ENCODE results near the gene UBE2Q2.
"Not testable (repeated sequence)": the region's sequence is repeated elsewhere in the genome, so short reads cannot be mapped to it uniquely, and the experiment has no call there.

The UBE2Q2 gene

DNA sequence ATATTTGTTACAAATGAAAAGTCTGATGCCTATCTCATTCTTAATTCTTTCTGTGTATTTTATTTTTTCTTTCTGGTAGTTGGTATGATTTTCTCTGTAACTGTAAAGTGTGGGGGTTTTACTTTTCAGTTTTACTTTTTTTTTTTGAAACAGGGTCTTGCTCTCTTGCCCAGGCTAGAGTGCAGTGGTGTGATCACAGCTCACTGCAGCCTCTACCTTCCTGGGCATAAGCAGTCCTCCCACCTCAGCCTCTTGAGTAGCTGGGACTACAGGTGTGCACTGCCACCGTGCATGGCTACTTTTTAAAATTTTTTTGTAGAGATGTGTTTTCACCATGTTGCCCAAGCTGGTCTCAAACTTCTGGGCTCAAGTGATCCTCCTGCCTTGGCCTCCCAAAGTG lies 22.8 kb downstream of the UBE2Q2 start:
- H3K4me1 ChIP-seq (ENCODE audit: control insufficient read depth, insufficient read depth, low read length); H3K9me3 ChIP-seq (ENCODE audit: control insufficient read depth, insufficient read depth, low read length); H3K27ac ChIP-seq (ENCODE audit: low read length); H3K27me3 ChIP-seq (ENCODE audit: control insufficient read depth, insufficient read depth, low read length); DNase-seq (ENCODE audit: low read depth, low spot score); H3K4me3 ChIP-seq (ENCODE audit: low read length); H3K36me3 ChIP-seq (ENCODE audit: control insufficient read depth, insufficient read depth, low read length): not testable (repeated sequence)
- WGBS (ENCODE audit: insufficient coverage, insufficient read length), result no CpG with 5 or more reads among the region's 1 CpG

DNA sequence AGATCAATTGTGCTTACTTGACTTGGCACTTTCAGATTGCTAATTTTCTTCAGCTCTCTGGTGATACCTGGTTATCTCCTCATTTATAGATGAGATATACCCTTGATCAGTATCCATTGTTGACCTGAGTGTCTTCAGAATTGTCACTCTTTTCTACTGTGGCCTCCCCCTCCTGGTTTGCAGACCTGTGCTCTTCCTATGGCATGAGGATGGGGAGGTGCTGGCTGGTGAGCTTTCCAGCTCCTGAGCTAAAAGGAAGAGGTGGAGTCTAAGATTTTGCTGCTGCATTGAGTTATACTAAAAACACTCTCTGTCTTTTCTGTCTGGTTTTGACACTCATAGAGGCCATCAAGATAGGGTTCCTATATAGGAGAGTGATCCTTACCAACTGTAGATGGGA lies 23.7 kb downstream of the UBE2Q2 start:
- no peak overlapping the region for H3K4me3 ChIP-seq (ENCODE audit: low read length)
- H3K27me3 ChIP-seq (ENCODE audit: control insufficient read depth, insufficient read depth, low read length), result no peaks in the 10 kb centered on the region
- no peaks in the 10 kb centered on the region for H3K9me3 ChIP-seq (ENCODE audit: control insufficient read depth, insufficient read depth, low read length)
- DNase-seq (ENCODE audit: low read depth, low spot score), result no peak
- H3K36me3 ChIP-seq (ENCODE audit: control insufficient read depth, insufficient read depth, low read length), result no peaks in the 10 kb centered on the region
- H3K27ac ChIP-seq (ENCODE audit: low read length), result no peak overlapping the region
- peaks cover 1% of the 10 kb centered on the region; the same call in 1 of the 2 replicates for H3K4me1 ChIP-seq (ENCODE audit: control insufficient read depth, insufficient read depth, low read length)

DNA sequence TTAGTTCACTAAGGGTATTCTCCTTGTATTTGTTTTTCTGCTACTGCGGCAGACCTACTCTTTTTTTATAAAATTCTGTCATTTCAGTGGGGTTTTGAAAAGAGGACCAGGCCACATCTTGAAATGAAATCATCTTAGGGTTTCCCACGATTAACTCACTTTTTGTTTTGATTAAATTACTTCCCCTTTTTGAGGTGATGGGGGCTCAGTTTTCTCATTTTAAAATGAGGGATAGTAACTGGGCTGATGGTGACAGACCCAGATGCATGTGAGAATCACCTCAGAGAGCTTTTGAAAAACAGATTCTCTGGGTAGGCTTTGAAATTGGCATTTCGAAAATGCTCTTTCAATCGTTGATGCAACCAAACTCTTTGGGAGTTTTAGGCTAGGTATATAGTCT lies 24.2 kb downstream of the UBE2Q2 start:
- H3K27ac ChIP-seq (ENCODE audit: low read length), result no peak overlapping the region
- peaks cover 2% of the 10 kb centered on the region; the same call in 1 of the 2 replicates for H3K4me1 ChIP-seq (ENCODE audit: control insufficient read depth, insufficient read depth, low read length)
- no peak overlapping the region for H3K4me3 ChIP-seq (ENCODE audit: low read length)
- WGBS (ENCODE audit: insufficient coverage, insufficient read length), result no CpG with 5 or more reads among the region's 4 CpGs
- no peak for DNase-seq (ENCODE audit: low read depth, low spot score)
- H3K27me3 ChIP-seq (ENCODE audit: control insufficient read depth, insufficient read depth, low read length), result no peaks in the 10 kb centered on the region
- H3K36me3 ChIP-seq (ENCODE audit: control insufficient read depth, insufficient read depth, low read length), result no peaks in the 10 kb centered on the region
- no peaks in the 10 kb centered on the region for H3K9me3 ChIP-seq (ENCODE audit: control insufficient read depth, insufficient read depth, low read length)

DNA sequence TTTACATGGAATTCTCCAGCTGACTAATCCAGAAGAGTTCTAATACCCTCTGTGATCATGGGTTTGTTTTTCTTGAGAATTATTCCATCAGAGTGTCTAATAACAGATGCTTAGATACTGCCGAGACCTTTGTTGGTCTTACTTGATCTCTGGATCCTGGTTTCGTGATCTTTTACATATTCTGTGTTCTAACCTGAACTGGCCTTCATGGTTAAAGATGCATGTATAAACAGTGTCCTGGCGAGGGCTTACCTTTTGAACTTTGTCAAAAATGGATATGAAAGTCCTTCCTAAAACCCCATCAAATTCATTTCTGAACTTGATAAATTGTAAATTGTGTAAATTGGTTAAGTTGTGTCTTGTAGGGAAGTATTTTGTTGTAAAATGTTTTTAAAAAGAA lies 24.8 kb downstream of the UBE2Q2 start:
- Histone ChIP-seq H3K27ac (ENCODE audit: low read length) (no peak overlapping the region), H3K4me1 (ENCODE audit: control insufficient read depth, insufficient read depth, low read length) (peaks cover 2% of the 10 kb centered on the region; the same call in 1 of the 2 replicates), H3K4me3 (ENCODE audit: low read length) (no peak overlapping the region), H3K27me3 (ENCODE audit: control insufficient read depth, insufficient read depth, low read length) (no peaks in the 10 kb centered on the region), H3K36me3 (ENCODE audit: control insufficient read depth, insufficient read depth, low read length) (no peaks in the 10 kb centered on the region), H3K9me3 (ENCODE audit: control insufficient read depth, insufficient read depth, low read length) (no peaks in the 10 kb centered on the region)
- DNase-seq (ENCODE audit: low read depth, low spot score), result no peak
- no CpG with 5 or more reads among the region's 3 CpGs for WGBS (ENCODE audit: insufficient coverage, insufficient read length)

DNA sequence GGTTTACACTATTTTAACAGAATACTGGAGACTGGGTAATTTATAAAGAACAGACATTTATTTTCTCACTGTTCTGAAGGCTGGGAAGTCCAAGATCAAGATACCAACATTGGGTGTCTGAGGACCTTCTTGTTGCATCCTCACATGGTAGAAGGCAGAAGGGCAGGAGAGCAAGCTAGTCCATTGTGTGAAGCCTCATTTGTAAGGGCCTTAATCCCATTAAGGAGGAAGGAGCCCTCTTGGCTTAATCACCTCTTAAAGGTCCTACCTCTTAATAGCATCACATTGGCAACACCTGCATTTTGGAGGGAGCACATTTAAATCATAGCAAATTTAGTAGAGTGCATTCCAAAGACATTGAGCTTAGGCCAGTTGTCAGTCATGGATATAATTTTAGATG lies 26.2 kb downstream of the UBE2Q2 start:
- Histone ChIP-seq H3K36me3 (ENCODE audit: control insufficient read depth, insufficient read depth, low read length) (no peaks in the 10 kb centered on the region; the same call in 1 of the 2 replicates), H3K27me3 (ENCODE audit: control insufficient read depth, insufficient read depth, low read length) (no peaks in the 10 kb centered on the region), H3K27ac (ENCODE audit: low read length) (no peak overlapping the region), H3K9me3 (ENCODE audit: control insufficient read depth, insufficient read depth, low read length) (no peaks in the 10 kb centered on the region), H3K4me1 (ENCODE audit: control insufficient read depth, insufficient read depth, low read length) (peaks cover 2% of the 10 kb centered on the region; the same call in 1 of the 2 replicates), H3K4me3 (ENCODE audit: low read length) (no peak overlapping the region)
- no peak for DNase-seq (ENCODE audit: low read depth, low spot score)

DNA sequence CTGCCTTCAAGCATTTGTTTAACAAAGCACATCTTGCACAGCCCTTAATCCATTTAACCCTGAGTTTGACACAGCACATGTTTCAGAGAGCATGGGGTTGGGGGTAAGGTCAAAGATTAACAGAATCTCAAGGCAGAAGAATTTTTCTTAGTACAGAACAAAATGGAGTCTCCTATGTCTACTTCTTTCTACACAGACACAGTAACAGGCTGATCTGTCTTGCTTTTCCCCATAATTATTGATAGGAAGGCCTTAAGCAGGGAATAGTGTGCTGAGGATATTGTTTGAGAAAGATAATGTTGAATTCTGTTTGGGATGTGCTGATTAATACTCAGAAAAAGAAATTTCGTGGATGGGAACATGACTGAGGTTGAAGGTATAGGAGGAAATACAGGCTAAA lies 28.3 kb downstream of the UBE2Q2 start:
- H3K27me3 ChIP-seq (ENCODE audit: control insufficient read depth, insufficient read depth, low read length); DNase-seq (ENCODE audit: low read depth, low spot score); H3K4me3 ChIP-seq (ENCODE audit: low read length); H3K9me3 ChIP-seq (ENCODE audit: control insufficient read depth, insufficient read depth, low read length); H3K36me3 ChIP-seq (ENCODE audit: control insufficient read depth, insufficient read depth, low read length); H3K4me1 ChIP-seq (ENCODE audit: control insufficient read depth, insufficient read depth, low read length); H3K27ac ChIP-seq (ENCODE audit: low read length): not testable (repeated sequence)
- 100% methylated on average over 1 of the region's 1 CpG for WGBS (ENCODE audit: insufficient coverage, insufficient read length)

DNA sequence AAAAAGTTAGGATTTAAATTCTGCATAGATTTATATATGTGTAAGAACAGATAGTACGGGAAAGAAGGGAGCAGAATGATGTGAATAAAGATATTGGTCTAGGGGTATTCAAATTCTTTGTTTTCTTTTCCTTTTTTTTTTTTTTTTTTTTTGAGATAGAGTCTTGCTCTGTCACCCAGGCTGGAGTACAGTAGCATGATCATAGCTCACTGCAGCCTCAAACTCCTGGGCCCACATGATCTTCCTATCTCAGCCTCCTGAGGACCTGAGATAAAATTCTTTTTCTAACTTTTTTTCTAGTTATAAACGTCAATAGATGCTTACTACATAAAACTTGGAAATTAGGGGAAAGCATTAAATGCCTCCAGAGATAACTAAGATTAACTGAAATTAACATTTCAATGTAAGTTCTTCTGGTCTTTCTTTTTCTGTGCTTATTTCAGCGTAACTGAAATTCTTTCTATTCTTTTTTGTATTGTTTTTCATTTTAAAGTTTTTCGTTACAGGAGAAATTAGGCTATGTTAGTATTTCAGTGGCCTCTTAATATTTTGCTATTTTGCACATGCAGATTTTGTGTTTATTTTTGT lies 29.2 kb downstream of the UBE2Q2 start:
- peaks cover 2% of the 10 kb centered on the region; the same call in 1 of the 2 replicates for H3K4me1 ChIP-seq (ENCODE audit: control insufficient read depth, insufficient read depth, low read length)
- no peak for DNase-seq (ENCODE audit: low read depth, low spot score)
- WGBS (ENCODE audit: insufficient coverage, insufficient read length), result no CpG with 5 or more reads among the region's 4 CpGs
- H3K27ac ChIP-seq (ENCODE audit: low read length), result no peak overlapping the region
- H3K36me3 ChIP-seq (ENCODE audit: control insufficient read depth, insufficient read depth, low read length), result no peaks in the 10 kb centered on the region; the same call in 1 of the 2 replicates
- no peak overlapping the region for H3K4me3 ChIP-seq (ENCODE audit: low read length)
- H3K27me3 ChIP-seq (ENCODE audit: control insufficient read depth, insufficient read depth, low read length), result no peaks in the 10 kb centered on the region
- H3K9me3 ChIP-seq (ENCODE audit: control insufficient read depth, insufficient read depth, low read length), result no peaks in the 10 kb centered on the region

DNA sequence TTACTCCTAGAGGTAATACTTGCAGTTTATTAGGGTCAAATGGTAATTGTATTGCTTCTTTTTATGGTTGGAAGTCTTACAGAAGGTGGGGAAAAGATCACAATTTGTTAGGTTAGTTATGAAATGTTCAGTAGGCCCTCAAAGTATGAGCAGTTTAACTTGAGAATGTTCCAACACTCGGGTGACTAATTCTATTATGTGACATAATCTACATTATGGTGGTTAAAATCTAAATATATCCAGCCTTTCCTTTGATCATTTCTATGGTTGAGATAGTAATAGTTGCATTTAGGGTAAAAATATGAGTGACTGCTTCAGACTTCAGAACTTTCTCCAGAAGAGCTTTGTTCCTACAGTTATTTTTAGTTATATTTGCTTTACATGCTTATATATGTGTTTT lies 40.8 kb downstream of the UBE2Q2 start:
- no peaks in the 10 kb centered on the region; the same call in 1 of the 2 replicates for H3K36me3 ChIP-seq (ENCODE audit: control insufficient read depth, insufficient read depth, low read length)
- WGBS (ENCODE audit: insufficient coverage, insufficient read length), result no CpG with 5 or more reads among the region's 1 CpG
- H3K27me3 ChIP-seq (ENCODE audit: control insufficient read depth, insufficient read depth, low read length), result no peaks in the 10 kb centered on the region
- H3K4me3 ChIP-seq (ENCODE audit: low read length), result no peak overlapping the region
- no peak overlapping the region for H3K27ac ChIP-seq (ENCODE audit: low read length)
- H3K4me1 ChIP-seq (ENCODE audit: control insufficient read depth, insufficient read depth, low read length), result no peaks in the 10 kb centered on the region
- H3K9me3 ChIP-seq (ENCODE audit: control insufficient read depth, insufficient read depth, low read length), result no peaks in the 10 kb centered on the region
- no peak for DNase-seq (ENCODE audit: low read depth, low spot score)

DNA sequence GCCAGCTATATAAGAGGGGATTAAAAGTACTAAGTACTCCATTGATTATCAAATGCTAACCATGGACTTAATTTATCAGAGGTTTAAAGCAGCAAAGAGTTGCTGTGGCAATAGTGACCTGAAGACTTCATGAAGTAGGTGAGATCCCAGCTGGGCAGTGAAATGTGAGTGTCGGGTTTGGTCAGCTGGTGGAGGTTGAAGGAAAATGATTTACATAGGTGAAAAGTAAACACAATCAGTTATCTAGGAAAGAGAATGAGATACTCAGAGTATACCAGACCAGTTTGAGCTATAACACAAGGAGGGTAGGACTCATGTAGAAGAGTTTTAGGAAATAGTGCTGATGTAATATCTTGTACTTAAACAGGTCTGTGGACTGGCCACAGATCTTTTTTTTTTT lies 43.9 kb downstream of the UBE2Q2 start:
- WGBS (ENCODE audit: insufficient coverage, insufficient read length), result no CpG with 5 or more reads among the region's 1 CpG
- no peak for DNase-seq (ENCODE audit: low read depth, low spot score)
- no peak overlapping the region for H3K4me3 ChIP-seq (ENCODE audit: low read length)
- no peaks in the 10 kb centered on the region for H3K4me1 ChIP-seq (ENCODE audit: control insufficient read depth, insufficient read depth, low read length)
- H3K9me3 ChIP-seq (ENCODE audit: control insufficient read depth, insufficient read depth, low read length), result no peaks in the 10 kb centered on the region
- peaks cover 3% of the 10 kb centered on the region; the same call in 1 of the 2 replicates for H3K36me3 ChIP-seq (ENCODE audit: control insufficient read depth, insufficient read depth, low read length)
- no peak overlapping the region for H3K27ac ChIP-seq (ENCODE audit: low read length)
- no peaks in the 10 kb centered on the region for H3K27me3 ChIP-seq (ENCODE audit: control insufficient read depth, insufficient read depth, low read length)

DNA sequence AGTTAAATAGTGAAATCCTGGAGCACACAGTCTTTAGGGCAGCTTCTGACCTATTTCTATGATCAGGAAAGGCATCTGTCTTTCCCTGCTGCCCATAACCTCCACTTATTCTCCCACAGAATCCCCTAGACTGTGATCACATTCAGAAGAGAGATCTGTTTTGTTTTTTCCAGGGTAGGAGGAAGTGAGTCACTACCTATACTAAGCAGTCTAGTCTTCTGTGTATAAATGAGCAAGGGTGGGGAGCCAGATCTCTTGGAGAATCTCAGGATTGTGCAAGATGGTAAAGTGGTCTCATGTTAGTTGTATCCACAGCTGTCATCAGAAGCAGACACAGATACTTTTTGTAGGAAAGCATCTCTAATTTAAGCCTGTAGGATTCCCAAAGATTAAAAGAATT lies 48.6 kb downstream of the UBE2Q2 start:
- no peak overlapping the region for H3K4me3 ChIP-seq (ENCODE audit: low read length)
- no peaks in the 10 kb centered on the region for H3K9me3 ChIP-seq (ENCODE audit: control insufficient read depth, insufficient read depth, low read length)
- no peak overlapping the region for H3K27ac ChIP-seq (ENCODE audit: low read length)
- no peaks in the 10 kb centered on the region for H3K4me1 ChIP-seq (ENCODE audit: control insufficient read depth, insufficient read depth, low read length)
- no peaks in the 10 kb centered on the region for H3K27me3 ChIP-seq (ENCODE audit: control insufficient read depth, insufficient read depth, low read length)
- DNase-seq (ENCODE audit: low read depth, low spot score), result no peak
- H3K36me3 ChIP-seq (ENCODE audit: control insufficient read depth, insufficient read depth, low read length), result peaks cover 3% of the 10 kb centered on the region; the same call in 1 of the 2 replicates

DNA sequence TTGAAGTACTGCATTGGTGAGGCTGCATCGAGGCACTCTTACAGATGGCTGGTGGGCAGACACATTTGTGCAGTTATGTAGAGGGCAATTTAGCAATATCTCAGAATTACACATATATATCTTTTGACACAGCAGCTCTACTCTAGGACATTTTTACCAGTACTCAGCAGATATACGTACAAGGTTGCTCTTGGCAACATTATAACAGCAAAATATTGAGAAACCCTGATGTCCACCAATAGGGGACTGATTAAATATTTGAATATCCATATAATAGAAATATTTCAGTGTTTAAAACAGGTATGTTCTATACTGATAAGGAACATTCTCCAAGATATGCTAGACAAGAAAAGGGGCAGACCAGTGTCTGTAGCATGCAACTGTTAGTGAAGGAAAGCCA lies 52.5 kb downstream of the UBE2Q2 start:
- Histone ChIP-seq H3K36me3 (ENCODE audit: control insufficient read depth, insufficient read depth, low read length) (peaks cover 3% of the 10 kb centered on the region; the same call in 1 of the 2 replicates), H3K9me3 (ENCODE audit: control insufficient read depth, insufficient read depth, low read length) (no peaks in the 10 kb centered on the region), H3K4me1 (ENCODE audit: control insufficient read depth, insufficient read depth, low read length) (no peaks in the 10 kb centered on the region), H3K27me3 (ENCODE audit: control insufficient read depth, insufficient read depth, low read length) (no peaks in the 10 kb centered on the region), H3K27ac (ENCODE audit: low read length) (no peak overlapping the region), H3K4me3 (ENCODE audit: low read length) (no peak overlapping the region)
- no CpG with 5 or more reads among the region's 2 CpGs for WGBS (ENCODE audit: insufficient coverage, insufficient read length)
- no peak for DNase-seq (ENCODE audit: low read depth, low spot score)
